Right renal cortex interstitium (tissue), 3 donors: ENCODE measurements around the gene SLC25A47. TPM values are rescaled to one million over a fixed set of nuclear protein-coding genes. Genes with fewer than 3 reads are reported as not detected.

ENCODE experiments used
- DNase-seq, 3 donors: peaks; one replicate each; pipeline ENCODE4 v3.0.0-alpha.2; 2013; ENCODE audit warnings: low read depth in 3 of 3, low spot score in 2 of 3
- polyA plus RNA-seq, 3 donors: library from polyadenylated mRNA; unstranded; fragments of 120-200 nt; gene quantifications; one replicate each; pipeline ENCODE4 v1.2.1, GENCODE V29; 2013; ENCODE audit not compliant: insufficient read length in 3 of 3

The SLC25A47 gene
- polyA plus RNA-seq, 3 donors: 0.10 TPM; not detected in 2

GRCh38 chr14:100322138-100322957 is 791 bp upstream of the SLC25A47 start:
- no peak for DNase-seq

- DNase-seq: no peak
Observed at GRCh38 chr14:100323942-100324307, 786 bp downstream of the SLC25A47 start.

GRCh38 chr14:100325231-100325632 is 2.1 kb downstream of the SLC25A47 start:
- no peak for DNase-seq

- no peak for DNase-seq
Observed at GRCh38 chr14:100325958-100326357, 2.8 kb downstream of the SLC25A47 start.

- no peak for DNase-seq
Observed at GRCh38 chr14:100327128-100327527, 4.0 kb downstream of the SLC25A47 start.

GRCh38 chr14:100328495-100329163 is 5.5 kb downstream of the SLC25A47 start:
- no peak for DNase-seq

- no peak for DNase-seq
Observed at GRCh38 chr14:100329233-100330006, 6.3 kb downstream of the SLC25A47 start.

- DNase-seq: no peak
Observed at GRCh38 chr14:100330007-100330344, 6.8 kb downstream of the SLC25A47 start.

GRCh38 chr14:100330388-100330931 is 7.3 kb downstream of the SLC25A47 start:
- no peak for DNase-seq

GRCh38 chr14:100332071-100332639 is 9.0 kb downstream of the SLC25A47 start:
- DNase-seq: no peak

GRCh38 chr14:100332797-100333196 is 9.7 kb downstream of the SLC25A47 start:
- no peak for DNase-seq

GRCh38 chr14:100333311-100333710 is 10.2 kb downstream of the SLC25A47 start:
- DNase-seq: no peak

GRCh38 chr14:100333827-100334226 is 10.7 kb downstream of the SLC25A47 start:
- DNase-seq: no peak

GRCh38 chr14:100334904-100335303 is 11.8 kb downstream of the SLC25A47 start:
- DNase-seq: no peak

- DNase-seq: no peak
Observed at GRCh38 chr14:100336618-100337530, 13.7 kb downstream of the SLC25A47 start.

GRCh38 chr14:100339766-100340422 is 16.8 kb downstream of the SLC25A47 start:
- DNase-seq: no peak

GRCh38 chr14:100340423-100340813 is 17.3 kb downstream of the SLC25A47 start:
- DNase-seq: no peak

- no peak for DNase-seq
Observed at GRCh38 chr14:100341301-100342031, 18.3 kb downstream of the SLC25A47 start.

GRCh38 chr14:100342195-100342594 is 19.1 kb downstream of the SLC25A47 start:
- DNase-seq: no peak
